ENCODE measurements around the gene ADAM10. TPM values are rescaled to one million over a fixed set of nuclear protein-coding genes. Genes with fewer than 3 reads are reported as not detected.

The ADAM10 gene
- total RNA-seq, 1 donor from 2014 or later: 147 TPM

GRCh38 chr15:58611731-58612676, 137.5 kb downstream of the ADAM10 start:
- H3K27me3 Mint-ChIP-seq (ENCODE audit: low read depth): no peaks in the 10 kb centered on the region
- no peak overlapping the region for H3K27ac Mint-ChIP-seq (ENCODE audit: unreplicated experiment)
- DNase-seq (ENCODE audit: low spot score): no peak
- H3K4me1 Mint-ChIP-seq (ENCODE audit: low read depth): peaks cover 6% of the 10 kb centered on the region
- TF ChIP-seq, protein P1, sequence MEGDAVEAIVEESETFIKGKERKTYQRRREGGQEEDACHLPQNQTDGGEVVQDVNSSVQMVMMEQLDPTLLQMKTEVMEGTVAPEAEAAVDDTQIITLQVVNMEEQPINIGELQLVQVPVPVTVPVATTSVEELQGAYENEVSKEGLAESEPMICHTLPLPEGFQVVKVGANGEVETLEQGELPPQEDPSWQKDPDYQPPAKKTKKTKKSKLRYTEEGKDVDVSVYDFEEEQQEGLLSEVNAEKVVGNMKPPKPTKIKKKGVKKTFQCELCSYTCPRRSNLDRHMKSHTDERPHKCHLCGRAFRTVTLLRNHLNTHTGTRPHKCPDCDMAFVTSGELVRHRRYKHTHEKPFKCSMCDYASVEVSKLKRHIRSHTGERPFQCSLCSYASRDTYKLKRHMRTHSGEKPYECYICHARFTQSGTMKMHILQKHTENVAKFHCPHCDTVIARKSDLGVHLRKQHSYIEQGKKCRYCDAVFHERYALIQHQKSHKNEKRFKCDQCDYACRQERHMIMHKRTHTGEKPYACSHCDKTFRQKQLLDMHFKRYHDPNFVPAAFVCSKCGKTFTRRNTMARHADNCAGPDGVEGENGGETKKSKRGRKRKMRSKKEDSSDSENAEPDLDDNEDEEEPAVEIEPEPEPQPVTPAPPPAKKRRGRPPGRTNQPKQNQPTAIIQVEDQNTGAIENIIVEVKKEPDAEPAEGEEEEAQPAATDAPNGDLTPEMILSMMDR (IDR thresholded peaks at IDR 0.05): no peak
- H3K9me3 Mint-ChIP-seq (ENCODE audit: low read depth): peaks cover 19% of the 10 kb centered on the region
- peaks cover 33% of the 10 kb centered on the region for H3K36me3 Mint-ChIP-seq (ENCODE audit: low read depth)
- no peak overlapping the region for H3K4me3 Mint-ChIP-seq (ENCODE audit: unreplicated experiment)

- TF ChIP-seq, protein P1 (IDR thresholded peaks at IDR 0.05): no peak
- Mint-ChIP-seq H3K27ac (ENCODE audit: unreplicated experiment) (no peak overlapping the region), H3K36me3 (ENCODE audit: low read depth) (peaks cover 21% of the 10 kb centered on the region), H3K4me1 (ENCODE audit: low read depth) (peaks cover 6% of the 10 kb centered on the region), H3K9me3 (ENCODE audit: low read depth) (peaks cover 2% of the 10 kb centered on the region), H3K27me3 (ENCODE audit: low read depth) (no peaks in the 10 kb centered on the region), H3K4me3 (ENCODE audit: unreplicated experiment) (no peak overlapping the region)
- DNase-seq (ENCODE audit: low spot score): no peak
Observed at GRCh38 chr15:58608711-58609110, 140.8 kb downstream of the ADAM10 start.

- Mint-ChIP-seq H3K4me3 (ENCODE audit: unreplicated experiment) (no peak overlapping the region), H3K9me3 (ENCODE audit: low read depth) (no peaks in the 10 kb centered on the region), H3K36me3 (ENCODE audit: low read depth) (peaks cover 17% of the 10 kb centered on the region), H3K27me3 (ENCODE audit: low read depth) (no peaks in the 10 kb centered on the region), H3K4me1 (ENCODE audit: low read depth) (peaks cover 6% of the 10 kb centered on the region), H3K27ac (ENCODE audit: unreplicated experiment) (no peak overlapping the region)
- TF ChIP-seq, protein P1 (IDR thresholded peaks at IDR 0.05): no peak
- no peak for DNase-seq (ENCODE audit: low spot score)
Observed at GRCh38 chr15:58608129-58608590, 141.3 kb downstream of the ADAM10 start.

DNA sequence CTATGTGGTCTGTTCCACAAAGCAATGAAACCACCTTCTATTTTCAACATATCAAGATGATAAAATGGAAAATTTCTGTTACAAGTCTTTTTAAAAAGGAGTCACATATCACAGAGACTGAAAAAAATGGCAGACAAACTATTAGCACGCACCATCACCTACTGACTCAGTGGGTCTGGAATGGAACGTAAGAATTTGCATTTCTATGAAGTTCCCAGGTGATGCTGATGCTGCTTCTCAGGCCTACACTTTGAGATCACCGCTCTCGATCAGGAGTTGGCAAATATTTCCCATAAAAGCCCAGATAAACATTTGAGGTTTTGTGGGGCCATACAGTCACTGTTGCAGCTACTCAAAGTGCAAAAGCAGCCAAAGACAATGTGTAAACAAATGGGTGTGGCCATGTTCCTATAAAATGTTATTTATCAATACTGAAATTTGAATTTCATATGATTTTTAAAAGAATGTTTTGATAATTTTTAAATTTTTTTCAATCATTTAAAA, 142.9 kb downstream of the ADAM10 start:
- Mint-ChIP-seq H3K4me3 (ENCODE audit: unreplicated experiment) (no peak overlapping the region), H3K9me3 (ENCODE audit: low read depth) (peaks cover under 1% of the 10 kb centered on the region), H3K36me3 (ENCODE audit: low read depth) (peaks cover 18% of the 10 kb centered on the region), H3K27me3 (ENCODE audit: low read depth) (no peaks in the 10 kb centered on the region), H3K4me1 (ENCODE audit: low read depth) (peaks cover 6% of the 10 kb centered on the region), H3K27ac (ENCODE audit: unreplicated experiment) (no peak overlapping the region)
- no peak for DNase-seq (ENCODE audit: low spot score)
- TF ChIP-seq, protein P1 (IDR thresholded peaks at IDR 0.05): no peak

- H3K4me1 Mint-ChIP-seq (ENCODE audit: low read depth): peaks cover 6% of the 10 kb centered on the region
- H3K9me3 Mint-ChIP-seq (ENCODE audit: low read depth): peaks cover 2% of the 10 kb centered on the region
- no peak overlapping the region for H3K4me3 Mint-ChIP-seq (ENCODE audit: unreplicated experiment)
- TF ChIP-seq, protein P1 (IDR thresholded peaks at IDR 0.05): no peak
- H3K27ac Mint-ChIP-seq (ENCODE audit: unreplicated experiment): no peak overlapping the region
- no peak for DNase-seq (ENCODE audit: low spot score)
- no peaks in the 10 kb centered on the region for H3K27me3 Mint-ChIP-seq (ENCODE audit: low read depth)
- peaks cover 17% of the 10 kb centered on the region for H3K36me3 Mint-ChIP-seq (ENCODE audit: low read depth)
Observed at GRCh38 chr15:58605931-58606530, 143.5 kb downstream of the ADAM10 start.
